Measurements from ENCODE around the gene MZT2B.
"Not testable (repeated sequence)": the region's sequence is repeated elsewhere in the genome, so short reads cannot be mapped to it uniquely, and the experiment has no call there.

GRCh38 chr2:130203150-130203549 lies 21.1 kb downstream of the MZT2B start:
- TF ChIP-seq, protein P1, sequence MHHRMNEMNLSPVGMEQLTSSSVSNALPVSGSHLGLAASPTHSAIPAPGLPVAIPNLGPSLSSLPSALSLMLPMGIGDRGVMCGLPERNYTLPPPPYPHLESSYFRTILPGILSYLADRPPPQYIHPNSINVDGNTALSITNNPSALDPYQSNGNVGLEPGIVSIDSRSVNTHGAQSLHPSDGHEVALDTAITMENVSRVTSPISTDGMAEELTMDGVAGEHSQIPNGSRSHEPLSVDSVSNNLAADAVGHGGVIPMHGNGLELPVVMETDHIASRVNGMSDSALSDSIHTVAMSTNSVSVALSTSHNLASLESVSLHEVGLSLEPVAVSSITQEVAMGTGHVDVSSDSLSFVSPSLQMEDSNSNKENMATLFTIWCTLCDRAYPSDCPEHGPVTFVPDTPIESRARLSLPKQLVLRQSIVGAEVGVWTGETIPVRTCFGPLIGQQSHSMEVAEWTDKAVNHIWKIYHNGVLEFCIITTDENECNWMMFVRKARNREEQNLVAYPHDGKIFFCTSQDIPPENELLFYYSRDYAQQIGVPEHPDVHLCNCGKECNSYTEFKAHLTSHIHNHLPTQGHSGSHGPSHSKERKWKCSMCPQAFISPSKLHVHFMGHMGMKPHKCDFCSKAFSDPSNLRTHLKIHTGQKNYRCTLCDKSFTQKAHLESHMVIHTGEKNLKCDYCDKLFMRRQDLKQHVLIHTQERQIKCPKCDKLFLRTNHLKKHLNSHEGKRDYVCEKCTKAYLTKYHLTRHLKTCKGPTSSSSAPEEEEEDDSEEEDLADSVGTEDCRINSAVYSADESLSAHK (CRISPR knock-in tag; IDR thresholded peaks at IDR 0.05; ENCODE audit: borderline replicate concordance): not testable (repeated sequence)
- TF ChIP-seq NFIC (IDR thresholded peaks at IDR 0.05; ENCODE audit: low read length); PHF21A (CRISPR knock-in tag; IDR thresholded peaks at IDR 0.05); ZNF891 (CRISPR knock-in tag; IDR thresholded peaks at IDR 0.05): not testable (repeated sequence)

All from HepG2 (cell line).